ENCODE data around the gene MAP2K6. TPM values are rescaled to one million over a fixed set of nuclear protein-coding genes. Genes with fewer than 3 reads are reported as not detected.

Gene MAP2K6
- total RNA-seq, 2 donors from 2014 or later, result 59.0 to 83.3 TPM

DNA sequence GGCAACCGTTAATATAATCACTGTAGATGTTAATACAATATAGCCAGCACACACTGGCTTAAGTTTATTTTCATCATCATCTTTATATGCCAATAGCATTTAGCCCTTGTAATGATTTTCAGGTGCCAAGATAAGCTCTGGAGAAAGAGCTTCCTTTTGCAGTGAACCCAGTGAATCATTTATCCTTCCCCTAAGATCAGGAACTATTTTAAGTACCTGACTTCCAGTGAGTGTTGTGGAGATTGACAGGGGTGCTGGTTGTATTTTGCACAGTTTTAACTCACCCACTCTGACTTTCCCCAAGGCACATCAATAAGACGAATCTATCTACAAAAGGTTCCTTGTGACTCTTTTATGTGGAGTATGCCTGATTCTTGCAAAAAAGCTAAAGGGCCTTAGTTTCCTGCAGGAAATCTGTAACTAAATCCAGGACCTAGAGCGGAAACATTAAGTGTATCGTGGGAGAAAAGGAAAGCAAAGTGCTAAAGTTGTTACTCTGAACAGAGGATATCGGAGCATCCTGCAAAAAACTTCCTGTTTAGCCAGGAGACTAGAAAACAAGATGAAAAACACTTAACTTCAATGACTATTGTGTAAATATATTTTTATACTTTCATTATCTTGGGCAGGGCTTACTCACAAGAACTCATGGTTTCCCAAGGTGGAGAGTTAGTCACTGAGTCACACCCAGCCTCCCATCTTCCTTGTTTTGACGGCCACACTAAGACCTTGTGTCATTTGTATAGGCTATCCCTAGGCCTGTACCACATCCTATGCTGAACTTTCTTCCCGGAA is 183.6 kb downstream of the MAP2K6 start:
- Histone ChIP-seq H3K27me3 (no peaks in the 10 kb centered on the region), H3K9ac (ENCODE audit: low read depth in 2 of 2, low read length in 2 of 2) (no peak overlapping the region), H3K4me1 (no peaks in the 10 kb centered on the region), H3K27ac (no peak overlapping the region), H3K4me3 (no peak overlapping the region), H3K36me3 (no peaks in the 10 kb centered on the region), H3K9me3 (no peaks in the 10 kb centered on the region)
- intact Hi-C loops (cut with DNase I), result no loop called here
- DNase-seq, result no peak
- TF ChIP-seq, protein P1, sequence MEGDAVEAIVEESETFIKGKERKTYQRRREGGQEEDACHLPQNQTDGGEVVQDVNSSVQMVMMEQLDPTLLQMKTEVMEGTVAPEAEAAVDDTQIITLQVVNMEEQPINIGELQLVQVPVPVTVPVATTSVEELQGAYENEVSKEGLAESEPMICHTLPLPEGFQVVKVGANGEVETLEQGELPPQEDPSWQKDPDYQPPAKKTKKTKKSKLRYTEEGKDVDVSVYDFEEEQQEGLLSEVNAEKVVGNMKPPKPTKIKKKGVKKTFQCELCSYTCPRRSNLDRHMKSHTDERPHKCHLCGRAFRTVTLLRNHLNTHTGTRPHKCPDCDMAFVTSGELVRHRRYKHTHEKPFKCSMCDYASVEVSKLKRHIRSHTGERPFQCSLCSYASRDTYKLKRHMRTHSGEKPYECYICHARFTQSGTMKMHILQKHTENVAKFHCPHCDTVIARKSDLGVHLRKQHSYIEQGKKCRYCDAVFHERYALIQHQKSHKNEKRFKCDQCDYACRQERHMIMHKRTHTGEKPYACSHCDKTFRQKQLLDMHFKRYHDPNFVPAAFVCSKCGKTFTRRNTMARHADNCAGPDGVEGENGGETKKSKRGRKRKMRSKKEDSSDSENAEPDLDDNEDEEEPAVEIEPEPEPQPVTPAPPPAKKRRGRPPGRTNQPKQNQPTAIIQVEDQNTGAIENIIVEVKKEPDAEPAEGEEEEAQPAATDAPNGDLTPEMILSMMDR (IDR thresholded peaks at IDR 0.05), result no peak

DNA sequence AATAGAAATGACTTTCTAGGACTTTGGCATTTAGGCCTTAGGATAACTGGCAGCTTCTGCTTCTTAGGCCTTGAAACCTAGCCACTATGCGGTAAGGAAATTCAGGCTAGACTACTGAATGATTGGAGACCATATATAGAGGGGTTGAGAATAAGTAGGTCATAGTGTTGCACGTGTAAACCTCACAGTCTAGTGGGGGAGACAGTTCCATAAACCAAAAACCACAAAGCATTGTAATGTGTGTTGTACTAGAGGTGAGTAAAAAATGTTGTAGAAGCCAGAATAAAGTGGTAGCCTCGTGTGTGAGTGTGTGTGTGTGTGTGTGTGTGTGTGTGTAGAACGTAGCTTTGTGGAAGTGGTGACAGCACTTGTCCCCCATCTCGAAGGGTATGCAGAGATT is 188.5 kb downstream of the MAP2K6 start:
- Histone ChIP-seq H3K4me1 (no peaks in the 10 kb centered on the region), H3K36me3 (no peaks in the 10 kb centered on the region), H3K4me3 (no peak overlapping the region), H3K9me3 (no peaks in the 10 kb centered on the region), H3K27me3 (no peaks in the 10 kb centered on the region), H3K9ac (ENCODE audit: low read depth in 2 of 2, low read length in 2 of 2) (no peak overlapping the region), H3K27ac (no peak overlapping the region)
- intact Hi-C loops (cut with DNase I), result loop anchor here (10.0 kb wide), 1 partner anchor 952 kb away; no protein-coding TSS in a partner anchor
- DNase-seq, result no peak
- TF ChIP-seq, protein P1 (IDR thresholded peaks at IDR 0.05), result no peak

Other genes with a start within 250 kb of the MAP2K6 start
- 1 to 10 TPM; 1.8 to 2.3 TPM for gene ABCA10, start 185.9 kb upstream of the MAP2K6 start, total RNA-seq
- 10 to 100 TPM; 20.8 to 43.4 TPM for gene ABCA5, start 87.6 kb upstream of the MAP2K6 start, total RNA-seq

Data from colonic mucosa (tissue), 4 donors.